GM18861 (cell line): Measurements from ENCODE around the gene UACA.

ENCODE experiments used
- ATAC-seq: cut with Tn5 transposase; IDR thresholded peaks from one replicate; pipeline ENCODE4 v1.9.1; 2021; ENCODE audit not compliant: unreplicated experiment

The UACA gene

DNA sequence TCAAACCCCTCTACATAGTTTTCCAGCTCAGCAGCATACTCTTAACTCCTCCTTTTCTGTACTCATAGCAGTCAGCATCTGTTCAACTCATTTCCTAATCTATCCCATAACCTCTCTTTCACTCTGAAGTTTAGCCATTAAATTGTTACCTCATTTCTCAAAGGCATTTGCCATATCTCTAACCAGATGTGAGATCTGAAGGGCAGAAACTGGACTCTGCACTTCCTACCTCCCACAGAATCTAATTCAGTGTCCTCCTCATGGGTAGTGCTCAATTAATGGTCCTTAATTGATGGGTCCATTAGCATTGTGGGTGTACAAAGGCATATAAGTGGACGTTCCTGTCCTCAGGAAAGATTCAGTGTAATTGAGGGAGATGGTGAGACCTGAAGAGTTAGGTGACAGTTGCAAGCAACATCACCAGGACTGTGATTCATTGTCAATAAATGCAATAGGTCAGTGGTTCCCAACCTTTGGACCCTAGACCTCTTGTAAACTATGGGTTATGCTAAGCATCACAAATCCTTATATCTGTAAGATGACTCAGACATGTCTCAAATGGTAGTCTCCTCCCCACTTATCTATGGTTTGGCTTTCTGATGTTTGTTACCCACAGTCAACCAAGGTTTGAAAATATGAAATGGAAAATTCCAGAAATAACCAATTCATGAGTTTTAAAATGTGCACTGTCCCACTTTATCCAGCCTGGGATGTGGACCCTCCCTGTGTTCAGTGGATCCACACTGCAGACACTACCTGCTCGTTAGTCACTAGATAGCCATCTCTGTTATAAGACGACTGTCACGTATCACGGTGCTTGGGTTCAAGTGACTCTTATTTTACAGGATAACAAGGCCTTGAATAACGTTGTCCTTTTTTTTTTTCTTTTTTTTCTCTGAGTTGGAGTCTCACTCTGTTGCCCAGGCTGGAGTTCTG, 25.0 kb upstream of the UACA start:
- no peak for ATAC-seq

DNA sequence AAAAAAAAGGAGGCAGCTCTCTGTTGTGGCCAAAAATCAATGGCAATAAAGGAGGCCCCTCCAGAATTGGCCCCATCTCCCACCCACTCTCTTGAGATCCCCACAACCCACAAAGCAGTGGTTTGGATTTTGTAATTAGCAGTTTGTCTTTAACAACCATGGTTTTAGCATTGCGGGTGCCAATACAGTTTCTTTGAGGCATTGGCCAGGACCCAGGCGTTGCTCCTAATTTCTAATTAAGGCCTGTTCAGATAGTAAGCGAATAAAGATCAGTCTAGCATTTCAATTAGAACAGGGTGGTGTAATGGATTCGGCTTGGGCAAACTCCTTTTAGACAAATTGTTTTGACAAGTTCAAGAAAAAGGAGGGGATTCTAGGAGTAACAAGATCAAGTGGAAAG, 23.6 kb upstream of the UACA start:
- ATAC-seq = no peak

DNA sequence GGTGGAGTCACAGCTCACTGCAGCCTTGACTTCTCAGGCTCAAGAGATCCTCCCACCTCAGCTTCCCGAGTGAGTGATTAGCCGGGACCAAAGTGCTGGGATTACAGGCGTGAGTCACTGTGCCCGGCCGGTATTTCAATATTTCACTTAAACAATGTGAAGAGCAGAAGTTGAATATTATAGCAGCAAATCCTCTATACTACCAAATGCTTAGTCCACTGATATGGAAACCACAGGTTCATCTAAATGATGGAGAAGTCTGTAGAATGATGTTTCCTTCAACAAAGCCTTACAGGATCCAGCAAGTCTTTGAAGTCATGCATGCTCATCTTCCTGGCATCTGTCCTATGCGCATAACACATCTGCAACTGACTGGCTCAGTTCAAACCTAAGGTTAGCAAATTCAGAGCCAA, 20.3 kb upstream of the UACA start:
- ATAC-seq = no peak

DNA sequence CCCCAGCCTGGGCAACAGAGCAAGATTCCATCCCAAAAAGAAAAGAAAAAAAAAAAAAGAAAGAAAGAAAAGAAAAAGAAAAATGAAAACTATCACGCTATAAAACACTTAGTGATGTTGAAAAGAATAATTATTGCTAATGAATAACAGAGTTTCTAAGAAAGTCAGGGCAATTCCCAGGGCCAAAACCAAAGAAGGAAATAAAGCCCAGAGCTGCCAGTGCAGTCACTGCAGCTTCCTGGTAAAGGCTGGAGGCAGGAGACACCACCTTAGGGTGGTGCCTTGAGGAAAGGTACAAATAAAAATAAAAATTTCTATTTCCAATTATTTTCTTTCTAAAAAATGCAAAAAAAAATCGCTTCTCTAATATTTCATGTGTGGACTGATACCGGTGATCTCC, 19.7 kb upstream of the UACA start:
- no peak for ATAC-seq

DNA sequence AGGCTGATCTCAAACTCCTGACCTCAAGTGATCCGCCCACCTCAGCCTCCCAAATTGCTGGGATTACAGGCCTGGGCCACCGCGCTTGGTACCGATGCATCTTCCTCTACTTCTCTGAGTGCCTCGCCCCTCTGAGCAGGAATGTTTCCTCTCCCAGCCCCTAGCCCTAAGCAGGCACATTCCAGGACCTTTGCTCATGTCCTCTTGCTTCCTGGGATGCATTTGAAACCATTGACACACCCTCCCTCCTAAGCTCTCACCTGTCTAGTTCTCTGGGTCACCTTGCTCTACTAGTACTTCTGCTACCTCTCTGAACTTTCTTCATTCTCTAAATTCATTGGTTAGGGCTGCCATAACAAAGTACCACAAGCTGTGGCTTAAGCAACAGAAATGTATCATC, 17.9 kb upstream of the UACA start:
- no peak for ATAC-seq

DNA sequence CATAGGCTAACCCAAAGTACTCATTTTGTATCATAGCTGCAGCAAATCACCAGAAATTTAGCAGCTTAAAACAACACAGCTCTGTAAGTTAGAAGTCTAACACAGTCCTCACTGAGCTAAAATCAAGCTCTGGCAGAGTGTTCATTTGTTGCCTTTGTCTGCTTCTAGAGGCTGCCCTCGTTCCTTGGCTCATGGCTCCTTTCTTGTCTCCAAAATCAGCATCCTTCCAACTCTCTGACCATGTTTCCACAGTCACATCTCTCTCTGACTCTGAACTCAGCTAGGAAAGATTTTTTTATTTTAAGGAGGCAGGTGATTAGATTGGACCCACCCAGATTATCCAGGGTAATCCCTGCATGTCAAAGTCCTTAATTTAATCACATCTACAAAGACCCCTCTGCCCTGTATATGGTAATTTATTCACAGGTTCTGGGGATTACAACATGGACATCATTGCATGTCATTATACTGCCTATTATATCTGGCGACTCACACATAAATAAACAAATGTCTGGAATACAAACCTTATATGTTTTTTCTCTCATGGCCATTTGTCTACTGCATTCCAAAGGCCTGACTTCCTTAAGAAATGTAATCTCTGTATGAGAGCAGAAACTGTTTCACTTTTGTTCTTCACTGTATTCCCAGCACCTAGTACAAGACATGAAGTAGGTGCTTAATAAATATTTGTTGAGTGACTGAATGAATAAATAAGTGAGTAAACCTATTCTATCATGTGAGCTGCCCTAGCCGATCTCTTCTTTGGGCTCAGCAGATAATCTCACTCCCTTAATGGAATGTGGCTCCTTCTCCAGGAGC, 15.1 kb upstream of the UACA start:
- ATAC-seq = no peak

DNA sequence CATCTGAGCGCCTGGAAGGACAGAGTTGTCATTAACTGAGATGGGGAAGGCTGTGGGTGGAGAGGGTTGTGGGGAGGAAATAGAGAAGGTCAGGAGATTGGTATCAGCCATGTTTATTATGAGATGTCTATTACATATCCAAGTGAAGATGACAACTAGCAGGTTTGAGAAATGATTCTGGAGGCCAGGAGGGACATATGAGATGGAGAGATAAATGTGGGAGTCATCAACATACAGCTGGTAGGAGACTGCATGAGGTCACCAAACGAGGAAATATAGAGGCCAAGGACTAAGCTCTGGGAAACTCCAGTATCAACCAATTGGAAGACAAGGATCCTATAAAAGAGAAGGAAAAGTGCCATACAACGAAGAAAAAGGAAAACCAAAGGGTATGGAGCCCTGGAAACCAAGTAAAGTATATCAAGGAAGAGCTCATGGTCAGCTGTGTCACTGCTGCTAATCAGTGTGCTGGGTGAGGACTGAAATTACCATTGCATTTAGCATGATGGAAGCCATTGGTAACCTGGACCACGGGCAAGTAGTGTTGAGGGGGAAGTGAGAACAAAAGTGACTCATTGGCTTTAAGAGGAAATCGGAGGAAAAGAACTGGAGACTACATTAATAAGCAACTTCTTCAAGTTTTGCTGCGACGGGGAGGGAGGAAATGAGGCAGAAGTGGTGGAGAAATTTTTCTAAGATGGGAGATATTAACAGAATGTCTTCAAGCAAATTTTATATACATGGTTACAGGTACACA, 14.0 kb upstream of the UACA start:
- no peak for ATAC-seq

DNA sequence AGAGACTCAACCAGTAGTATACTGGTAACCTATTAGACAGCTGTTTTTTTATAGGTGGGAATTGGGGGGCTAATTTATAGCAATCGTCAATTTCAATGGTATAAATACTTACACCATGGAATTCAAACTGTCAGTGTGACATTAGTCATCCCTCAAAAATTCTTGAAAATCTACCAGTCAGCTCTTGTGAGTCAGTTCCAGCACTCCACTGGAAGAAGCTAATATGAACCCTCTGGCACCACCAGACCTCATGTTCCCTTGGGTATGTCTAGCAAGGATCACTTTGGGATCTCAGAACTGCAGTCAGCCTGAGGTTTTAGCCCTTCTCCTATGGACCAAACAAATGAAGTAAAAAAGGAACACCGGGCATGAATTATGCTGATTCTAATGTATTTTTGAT, 11.8 kb upstream of the UACA start:
- ATAC-seq = no peak

DNA sequence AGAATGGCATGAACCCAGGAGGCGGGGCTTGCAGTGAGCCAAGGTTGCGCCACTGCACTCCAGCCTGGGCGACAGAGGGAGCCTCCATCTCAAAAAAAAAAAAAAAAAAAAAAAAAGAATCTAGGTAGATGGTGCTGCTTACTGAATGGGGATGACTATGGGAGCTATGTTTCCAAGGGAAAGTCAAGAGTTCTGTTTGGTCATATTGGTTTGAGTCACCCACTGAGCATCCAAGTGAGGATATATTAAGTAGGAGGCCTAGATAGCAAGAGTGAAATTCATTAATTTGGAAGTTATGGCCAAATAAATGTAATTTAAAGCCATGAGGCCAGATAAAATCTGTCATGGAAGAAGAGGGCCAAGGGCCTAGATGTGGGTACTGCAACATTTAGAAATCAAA, 9.0 kb upstream of the UACA start:
- ATAC-seq = no peak

DNA sequence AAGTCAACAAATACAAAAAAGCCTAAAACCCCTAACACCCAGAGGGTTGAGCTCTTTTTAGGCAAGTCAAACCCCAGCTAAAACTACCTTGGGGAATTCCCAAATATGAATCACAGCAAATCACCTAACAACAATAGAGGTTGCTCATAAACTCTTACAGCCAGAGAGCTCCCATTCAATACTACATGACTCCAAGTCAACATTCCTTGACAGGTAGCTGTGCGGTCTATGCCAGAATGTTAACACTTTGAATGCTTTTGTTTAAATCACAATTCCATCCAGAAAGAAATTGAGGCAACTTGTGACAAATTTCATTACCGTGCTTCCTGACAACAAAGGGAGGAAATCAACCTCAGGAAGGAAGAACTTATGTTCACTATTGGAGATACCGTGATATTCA, 7.5 kb upstream of the UACA start:
- no peak for ATAC-seq

DNA sequence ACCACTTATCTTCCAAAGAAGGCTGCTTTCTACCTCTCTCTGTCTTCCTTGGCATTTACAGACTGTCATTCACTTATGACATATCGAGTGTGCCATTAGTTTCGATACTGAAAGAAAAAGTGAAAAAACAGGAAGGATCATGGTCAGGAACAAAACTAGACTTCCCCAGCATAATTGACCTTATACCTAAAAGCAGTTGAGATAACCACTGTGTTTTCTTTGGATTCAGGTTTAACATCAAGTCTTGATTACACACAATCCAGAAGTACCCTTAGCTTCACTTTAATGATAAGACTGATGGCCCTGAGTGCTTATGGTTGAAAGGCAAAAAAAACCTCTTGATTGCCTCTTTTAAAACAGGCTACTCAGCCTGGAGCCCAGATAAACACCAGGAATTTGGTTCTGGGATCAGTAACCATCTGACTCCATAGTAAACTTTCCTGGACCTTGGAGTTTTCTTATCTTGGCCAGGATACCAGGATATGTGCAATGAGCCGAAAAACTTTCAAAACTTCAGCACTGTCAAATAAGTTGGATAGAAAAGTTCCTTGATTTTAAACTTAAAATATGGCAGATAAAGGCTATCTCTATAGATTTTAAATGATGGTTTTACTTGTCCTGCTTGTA, 5.0 kb upstream of the UACA start:
- ATAC-seq = no peak

DNA sequence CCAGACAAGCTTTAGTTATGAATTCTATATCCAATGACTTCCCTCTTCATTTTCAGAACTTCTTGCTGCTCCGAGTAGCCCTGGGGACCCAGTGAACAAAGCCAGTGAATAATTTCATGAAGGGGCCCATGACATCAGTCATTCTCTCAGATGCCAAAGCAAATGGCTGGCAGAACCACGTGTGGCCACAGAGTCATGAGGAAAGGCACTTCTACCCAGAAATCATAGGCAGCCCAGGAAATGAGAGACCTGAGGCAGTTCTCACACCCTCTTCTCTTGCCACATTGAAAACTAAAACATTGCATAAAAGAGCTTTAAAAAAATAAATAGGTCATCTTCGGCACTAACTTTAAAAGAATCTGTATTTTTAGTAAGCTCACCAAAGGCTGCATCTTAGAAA, 4.3 kb upstream of the UACA start:
- ATAC-seq = no peak

DNA sequence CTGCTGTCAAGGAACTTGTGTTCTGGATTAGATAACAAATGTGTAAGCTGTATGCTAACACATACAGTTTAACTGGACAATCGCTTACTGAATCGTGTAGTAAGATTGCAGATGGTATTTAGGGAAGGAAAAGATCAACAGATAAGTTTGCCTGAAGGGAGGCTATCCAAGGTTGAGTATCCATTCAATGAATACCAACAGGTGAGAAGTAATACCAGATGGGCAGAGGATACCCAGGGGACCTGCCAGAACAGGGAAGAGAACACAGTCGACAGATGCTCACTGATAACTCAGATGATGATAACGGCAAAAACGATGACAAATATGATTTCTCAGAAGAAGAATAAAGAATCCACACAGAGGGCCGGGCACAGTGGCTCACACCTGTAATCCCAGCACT, 3.2 kb upstream of the UACA start:
- ATAC-seq = no peak

DNA sequence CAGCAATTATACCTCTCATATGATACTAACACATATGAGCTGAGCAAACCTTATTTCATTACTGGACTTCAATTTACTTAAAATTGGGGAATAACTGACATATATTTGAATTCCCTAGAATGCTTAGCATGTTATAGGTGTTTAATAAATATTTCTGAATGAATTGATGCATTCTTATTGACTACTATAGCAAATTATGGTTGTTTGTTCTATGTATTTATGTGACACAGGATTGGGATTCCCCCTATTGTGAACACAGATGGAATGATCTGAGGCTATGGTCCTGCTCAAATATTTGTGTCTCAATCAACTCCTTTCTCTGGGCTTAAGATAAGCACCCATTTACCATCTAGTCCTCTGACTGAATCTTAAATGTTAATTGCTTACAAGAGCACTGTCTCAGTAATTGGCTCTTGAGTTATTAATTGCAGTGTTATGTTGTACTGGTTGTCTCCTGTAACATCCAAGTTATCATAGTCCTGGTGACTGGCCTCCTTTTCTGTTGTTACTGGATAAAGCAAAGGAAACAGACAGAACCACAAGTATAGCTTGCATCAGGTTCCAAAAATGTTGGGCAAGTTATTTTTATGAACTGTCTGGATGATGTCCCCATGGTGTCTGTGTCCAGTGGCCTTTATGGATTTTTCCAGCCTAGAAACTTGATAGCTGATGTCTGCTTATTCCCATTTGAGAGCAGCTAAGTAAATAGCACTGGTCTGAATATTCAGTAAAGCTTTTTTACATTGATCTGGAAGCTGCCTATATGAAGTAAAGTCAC, 2.3 kb upstream of the UACA start:
- no peak for ATAC-seq

DNA sequence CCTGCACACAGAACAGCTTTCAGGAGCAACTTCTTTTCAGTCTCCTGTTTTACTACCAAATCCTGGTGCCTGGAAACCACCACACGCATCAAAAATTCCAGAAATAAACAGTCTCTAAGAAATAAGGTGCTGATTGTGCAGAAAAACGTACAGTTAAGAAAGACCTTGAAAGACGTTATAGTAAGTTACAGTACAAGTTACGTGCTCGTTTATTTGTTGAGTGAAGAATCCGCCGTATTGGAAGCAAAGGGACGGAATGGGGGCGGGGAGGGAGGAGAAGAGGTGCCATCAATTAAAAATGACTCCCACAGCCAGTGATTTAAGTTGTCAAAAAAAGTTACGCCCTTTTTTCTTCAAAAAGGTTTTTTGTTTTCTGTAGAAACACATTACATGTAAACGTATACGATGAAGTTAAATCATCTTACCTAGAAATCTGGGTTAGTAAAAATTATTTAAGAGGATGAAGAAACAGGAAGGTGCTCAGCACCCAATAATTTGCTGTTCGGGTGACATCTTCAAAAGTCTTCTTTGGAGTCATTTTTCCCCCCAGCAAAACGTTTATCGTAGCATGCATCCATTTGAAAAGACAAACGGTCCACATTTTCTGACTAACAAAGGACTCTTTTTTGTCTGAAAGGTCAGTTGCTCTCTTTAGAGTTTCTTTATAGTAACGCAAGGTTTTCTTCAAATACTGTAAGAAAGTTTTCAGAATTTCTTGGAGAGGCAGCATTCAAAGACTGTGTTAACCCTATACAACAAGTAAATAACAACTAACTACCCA, 782 bp upstream of the UACA start:
- no peak for ATAC-seq

DNA sequence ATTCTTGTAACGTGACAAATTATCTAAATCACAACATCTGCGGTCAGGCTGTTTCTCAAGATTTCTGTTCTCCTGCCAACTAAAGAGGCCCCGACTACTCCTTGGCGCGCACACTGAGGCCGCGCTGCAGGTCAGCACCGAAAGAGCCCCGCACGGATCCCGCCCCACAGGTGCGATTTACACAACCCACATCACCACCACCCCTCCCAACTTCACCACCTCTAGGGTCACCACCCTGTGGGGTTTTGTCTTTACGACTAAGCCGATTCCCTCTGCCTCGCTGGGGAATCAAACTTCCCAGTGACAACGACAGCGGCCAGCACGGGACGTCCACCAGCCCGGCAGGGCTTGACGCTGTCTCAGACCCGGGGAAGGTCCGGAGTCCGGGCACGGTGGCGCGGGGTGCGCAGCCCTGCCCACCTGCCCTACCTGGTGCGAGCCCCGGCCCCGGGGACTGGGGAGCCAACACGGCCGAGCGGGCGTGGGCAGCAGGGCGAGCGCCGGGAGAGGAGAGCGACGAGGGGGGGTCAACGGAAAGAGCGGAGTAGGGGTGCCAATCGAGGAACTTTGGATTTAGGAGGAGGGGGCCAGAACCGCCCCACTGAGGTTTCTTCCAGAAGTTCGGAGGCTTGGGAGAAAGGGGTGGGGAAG, 764 bp downstream of the UACA start:
- ATAC-seq = no peak

DNA sequence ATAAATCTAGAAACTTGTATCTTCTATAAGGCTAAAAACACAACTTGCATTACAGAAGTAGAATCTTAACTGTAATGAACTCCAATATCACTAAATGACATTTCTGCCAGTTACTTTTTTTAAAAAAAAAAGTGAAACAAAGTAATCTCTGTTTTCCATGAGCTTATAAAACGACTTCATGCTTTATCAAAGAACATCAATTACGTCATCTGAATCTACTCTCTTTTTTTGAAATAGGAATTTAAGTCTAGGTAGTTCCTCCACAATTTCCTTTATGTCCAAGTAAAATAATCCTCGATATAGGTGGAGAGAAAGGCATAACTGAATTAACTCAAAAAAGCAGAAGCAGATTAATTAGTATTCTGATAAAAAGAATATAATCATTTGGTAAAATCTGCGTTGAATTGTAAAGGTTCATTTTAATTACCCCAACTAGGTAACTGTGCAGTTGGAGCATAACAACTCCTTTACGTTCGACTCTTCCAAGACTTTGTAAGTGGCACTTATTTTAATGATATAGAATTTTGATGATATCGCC, 1.4 kb downstream of the UACA start:
- no peak for ATAC-seq

DNA sequence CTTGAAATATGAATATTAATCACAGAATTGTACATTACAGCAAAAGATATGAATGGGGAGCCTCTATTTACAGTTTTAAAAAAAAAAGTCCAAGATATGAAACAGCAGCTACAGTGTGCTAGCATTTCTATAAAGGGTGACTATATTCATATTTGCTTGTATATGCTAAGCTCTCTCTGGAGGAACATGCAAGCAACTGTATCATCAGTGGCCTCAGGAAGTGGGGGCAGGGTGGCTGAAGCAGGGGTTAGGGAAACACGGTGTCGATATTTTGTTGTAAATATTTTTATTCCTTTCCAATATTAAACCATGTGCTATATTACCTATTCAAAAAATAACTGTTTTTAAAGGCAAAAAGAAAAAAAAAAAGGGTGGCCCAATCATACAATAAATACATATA, 2.3 kb downstream of the UACA start:
- ATAC-seq = no peak
